CD4-positive, alpha-beta T cell treated with Interleukin-6 at 100 ng/mL for 8 hours (primary cell): ENCODE measurements around the gene PPP6C.
"Not testable (repeated sequence)": the region's sequence is repeated elsewhere in the genome, so short reads cannot be mapped to it uniquely, and the experiment has no call there.

Experiments
- DNase-seq: peaks from one replicate; pipeline ENCODE4 v3.0.0-alpha.2; 2020; ENCODE audit warnings: mixed read lengths, low spot score

Gene PPP6C

DNA sequence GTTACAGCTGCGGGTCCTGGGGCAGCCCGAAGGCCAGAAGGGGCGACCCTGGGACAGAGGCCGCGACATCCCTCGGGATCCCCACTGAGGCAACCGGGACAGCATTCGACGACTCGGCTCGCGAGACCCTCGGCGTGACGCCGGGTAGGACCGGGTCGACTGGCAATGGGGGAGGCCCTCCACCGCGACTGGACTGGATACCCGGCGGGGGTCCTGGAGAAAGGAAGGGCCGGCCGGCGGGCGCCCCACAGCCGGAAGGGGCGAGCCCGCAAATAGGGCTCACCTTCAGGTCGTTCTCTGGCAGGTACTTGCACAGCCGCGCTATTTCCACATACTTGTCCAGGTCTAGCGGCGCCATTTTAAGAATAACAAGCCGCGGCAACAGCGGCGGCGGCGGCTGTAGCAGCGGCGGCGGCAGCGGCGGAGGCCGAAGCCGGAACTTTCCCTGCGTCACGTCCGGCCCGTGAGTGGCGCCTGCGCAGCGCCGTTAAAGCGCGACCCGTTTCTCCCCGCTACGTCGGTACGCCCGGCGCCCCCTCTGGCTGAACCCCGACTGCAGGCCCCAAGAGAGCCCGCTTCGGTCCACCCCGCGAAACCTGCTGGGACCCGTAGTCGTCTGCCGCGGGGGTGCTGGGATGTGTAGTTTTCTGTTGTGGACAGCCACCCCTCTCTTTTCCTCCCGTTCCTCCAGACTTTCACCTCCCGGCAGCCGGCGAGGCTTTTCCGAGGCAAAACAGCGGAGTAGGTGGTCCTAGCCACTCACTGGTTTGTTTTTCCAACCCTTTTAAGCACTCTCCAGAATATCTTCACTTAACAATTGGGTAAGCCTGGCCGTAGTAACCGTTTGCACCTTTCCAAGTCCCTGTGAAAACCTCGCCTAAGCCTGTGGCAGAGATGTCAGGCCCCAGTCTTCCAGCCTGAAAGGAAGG is at the start of gene PPP6C:
TSS of gene PPP6C (minus strand) at position 443 of the 929 bp plus-strand sequence. CDS start at position 358, 85 bp downstream.
- peak; percentile 96 for DNase-seq

GRCh38 chr9:125238915-125239446 is 49.4 kb upstream of the PPP6C start:
- no peak for DNase-seq

DNA sequence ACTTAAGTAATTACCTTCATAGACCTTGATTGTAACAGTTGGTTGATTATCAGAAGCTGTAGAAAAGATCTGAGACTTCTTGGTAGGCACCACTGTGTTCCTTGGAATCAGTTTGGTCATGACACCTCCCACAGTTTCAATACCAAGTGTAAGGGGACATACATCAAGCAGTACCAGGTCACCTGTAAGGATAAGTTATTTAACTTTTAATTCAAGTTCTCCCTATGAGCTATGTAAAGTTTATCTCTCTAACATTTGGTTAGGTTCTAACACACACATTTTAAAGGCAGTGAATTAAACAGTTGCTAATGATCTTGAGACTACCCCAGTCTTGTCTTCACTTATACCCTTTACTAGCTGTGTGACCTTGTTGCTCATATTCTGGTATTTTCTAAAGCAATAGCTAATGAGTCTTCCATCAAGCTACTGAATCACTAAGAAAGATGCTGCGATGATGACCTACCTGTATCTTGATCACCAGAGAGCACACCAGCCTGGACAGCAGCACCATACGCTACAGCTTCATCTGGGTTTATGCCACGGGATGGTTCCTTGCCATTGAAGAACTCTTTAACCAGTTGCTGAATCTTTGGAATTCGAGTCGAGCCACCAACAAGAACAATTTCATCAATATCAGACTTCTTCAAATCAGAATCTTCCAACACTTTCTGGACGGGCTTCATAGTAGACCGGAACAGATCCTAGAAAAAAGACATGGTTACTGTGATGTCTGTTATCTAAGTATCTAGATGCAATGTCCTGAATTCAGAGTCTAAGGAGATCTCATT is 48.7 kb upstream of the PPP6C start:
- no peak for DNase-seq

GRCh38 chr9:125236520-125237159 is 47.0 kb upstream of the PPP6C start:
- DNase-seq: not testable (repeated sequence)

DNA sequence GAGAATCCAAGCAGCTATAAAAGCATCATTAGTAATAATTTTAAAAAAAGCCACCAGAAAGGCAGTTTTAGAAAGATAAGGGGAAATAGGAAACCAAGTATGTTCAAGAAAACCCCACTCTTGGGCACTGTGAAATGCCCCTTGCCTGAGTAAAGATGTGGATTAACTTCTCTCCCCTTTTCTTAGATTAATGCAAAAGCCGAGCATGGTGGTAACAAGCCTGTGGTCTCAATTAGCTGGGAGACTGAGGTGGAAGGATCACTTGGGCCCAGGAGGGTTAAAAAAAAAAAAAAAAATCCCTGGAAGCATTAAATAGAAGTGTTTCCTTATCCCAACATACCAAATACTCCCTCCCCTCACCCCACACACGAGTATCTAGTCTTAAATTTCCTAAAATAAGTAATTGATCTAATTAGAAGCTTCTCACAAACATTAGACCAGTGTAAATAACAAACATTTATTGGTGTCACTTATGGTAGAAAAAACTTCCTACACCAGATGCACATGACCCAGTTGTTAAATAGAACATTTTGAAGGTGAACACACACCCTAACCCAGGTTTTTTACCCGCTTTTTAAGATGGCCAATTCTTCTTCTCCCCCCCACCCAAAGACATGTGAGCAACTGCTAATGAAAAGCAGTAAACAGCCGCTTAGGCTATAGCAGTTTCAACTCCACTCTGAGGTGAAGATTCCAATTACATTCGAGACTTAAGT is 46.4 kb upstream of the PPP6C start:
- no peak for DNase-seq

DNA sequence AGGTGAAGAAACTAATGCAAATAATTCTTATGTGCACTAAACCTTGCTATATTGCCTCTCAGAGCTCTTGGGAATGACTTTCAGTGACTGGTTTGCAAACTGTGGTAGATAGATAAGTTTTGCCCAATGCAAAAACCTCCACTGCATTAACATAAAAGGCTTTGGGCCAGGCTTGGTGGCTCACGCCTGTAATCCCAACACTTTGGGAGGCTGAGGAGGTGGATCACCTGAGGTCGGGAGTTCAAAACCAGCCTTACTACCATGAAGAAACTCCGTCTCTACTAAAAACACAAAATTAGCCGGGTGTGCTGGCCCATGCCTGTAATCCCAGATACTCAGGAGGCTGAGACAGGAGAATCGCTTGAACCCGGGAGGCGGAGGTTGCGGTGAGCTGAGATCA is 44.5 kb upstream of the PPP6C start:
- DNase-seq: not testable (repeated sequence)

GRCh38 chr9:125233678-125234077 is 44.1 kb upstream of the PPP6C start:
- DNase-seq: no peak

DNA sequence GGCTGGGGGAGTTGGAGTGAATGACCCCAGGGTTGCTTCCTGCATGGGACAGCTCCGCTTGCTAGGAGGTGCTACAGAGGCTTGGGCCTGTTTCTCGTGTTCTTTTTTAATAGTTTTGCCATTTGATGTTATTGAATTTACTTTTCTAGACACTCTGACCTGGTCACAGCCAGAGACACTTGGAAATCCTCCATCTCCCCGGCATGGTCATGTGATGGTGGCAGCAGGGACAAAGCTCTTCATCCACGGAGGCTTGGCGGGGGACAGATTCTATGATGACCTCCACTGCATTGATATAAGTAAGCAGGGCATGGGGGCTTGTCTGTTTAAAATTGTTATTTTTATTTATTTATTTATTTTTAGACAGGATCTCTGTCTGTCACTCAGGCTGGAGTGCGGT is 38.2 kb upstream of the PPP6C start:
- DNase-seq: no peak

DNA sequence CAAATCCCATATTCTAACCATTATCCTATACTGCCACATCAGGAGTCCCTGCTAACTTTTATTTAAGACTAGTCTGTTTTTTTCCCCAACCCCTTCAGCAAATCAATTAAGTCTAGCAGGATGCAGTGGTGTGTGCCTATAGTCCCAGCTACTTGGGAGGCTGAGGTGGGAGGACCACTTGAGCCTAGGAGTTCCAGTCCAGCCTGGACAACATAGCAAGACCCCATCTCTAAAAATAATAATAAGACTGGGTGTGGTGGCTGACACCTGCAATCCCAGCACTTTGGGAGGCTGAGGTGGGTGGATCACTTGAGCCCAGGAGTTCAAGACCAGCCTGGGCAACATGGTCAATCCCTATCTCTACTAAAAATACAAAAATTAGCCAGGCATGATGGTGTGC is 35.3 kb upstream of the PPP6C start:
- DNase-seq: not testable (repeated sequence)

DNA sequence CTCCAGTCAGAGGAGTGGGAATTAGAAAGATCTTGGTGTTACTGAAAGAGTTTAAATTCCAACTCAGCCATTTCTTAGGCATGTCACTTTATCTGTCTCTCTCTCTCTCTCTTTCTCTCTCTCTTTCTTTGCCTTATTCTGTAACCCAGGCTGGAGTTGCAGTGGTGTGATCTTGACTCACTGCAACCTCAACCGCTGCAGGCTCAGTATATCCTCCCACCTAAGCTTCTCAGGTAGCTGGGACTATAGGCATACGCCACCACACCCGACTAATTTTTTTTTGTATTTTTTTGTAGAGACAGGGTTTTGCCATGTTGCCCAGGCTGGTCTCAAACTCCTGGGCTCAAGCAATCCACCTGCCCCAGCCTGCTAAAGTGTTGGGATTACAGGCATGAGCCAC is 29.0 kb upstream of the PPP6C start:
- DNase-seq: no peak

DNA sequence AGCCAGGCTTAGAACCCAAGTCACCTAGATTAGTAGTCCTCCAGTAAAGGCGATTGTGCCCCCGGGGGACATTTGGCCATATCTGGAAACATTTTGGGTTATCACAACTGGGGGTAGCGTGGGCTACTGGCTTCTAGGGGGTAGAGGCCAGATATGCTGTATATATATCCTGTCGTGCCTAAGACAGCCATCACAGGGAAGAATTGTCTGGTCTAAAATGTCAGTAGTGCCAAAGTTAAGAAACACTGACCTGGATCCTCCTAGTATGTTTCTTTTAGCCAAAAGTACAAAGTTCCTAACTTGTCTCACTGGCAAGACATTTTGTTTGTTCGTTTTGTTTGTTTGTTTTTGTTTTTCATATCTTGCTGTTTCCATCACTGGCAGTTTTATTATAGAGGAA is 24.6 kb upstream of the PPP6C start:
- no peak for DNase-seq

GRCh38 chr9:125204477-125204876 is 14.9 kb upstream of the PPP6C start:
- no peak for DNase-seq

DNA sequence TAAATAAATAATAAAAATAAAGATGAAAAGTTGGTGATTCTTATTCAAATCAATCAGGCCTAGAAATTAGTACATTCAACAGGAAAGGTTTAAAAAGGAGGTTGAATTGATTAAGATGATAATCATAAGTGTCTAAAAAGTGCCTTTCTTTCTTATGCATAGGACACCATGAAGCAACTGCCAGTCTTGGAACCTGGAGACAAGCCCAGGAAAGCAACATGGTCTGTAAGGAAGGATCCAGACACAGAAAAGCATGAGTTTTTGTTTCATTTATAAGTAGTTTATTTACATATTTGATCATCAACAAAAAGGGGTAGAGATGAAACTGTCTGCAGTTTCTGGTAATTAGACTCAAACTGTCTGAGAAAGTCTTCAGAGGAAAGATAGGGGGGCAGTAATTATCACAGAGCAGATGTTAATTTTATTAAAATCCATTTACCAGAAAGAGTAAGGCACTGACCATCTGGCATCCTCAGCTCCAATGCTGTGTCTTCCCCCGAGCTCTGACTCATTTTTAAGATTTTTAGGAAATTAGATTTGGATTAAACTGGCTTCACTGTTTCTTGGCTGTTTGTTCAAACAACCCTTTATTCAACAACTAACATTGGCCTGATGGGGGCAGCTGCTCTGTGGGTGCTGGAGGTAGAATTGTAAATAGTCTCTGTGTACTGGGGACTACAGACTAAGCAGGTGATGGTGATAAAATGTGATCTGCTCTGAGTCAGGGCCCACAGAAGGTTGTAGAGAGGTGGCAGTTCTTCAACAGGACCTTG is 13.4 kb upstream of the PPP6C start:
- DNase-seq: no peak

GRCh38 chr9:125200216-125201047 is 10.8 kb upstream of the PPP6C start, which contains the start of gene RABEPK:
Gene RABEPK, plus strand, starts transcription at chr9:125200542. Its CDS starts 2,472 bp downstream, at chr9:125203014.
- peak; percentile 85 for DNase-seq

DNA sequence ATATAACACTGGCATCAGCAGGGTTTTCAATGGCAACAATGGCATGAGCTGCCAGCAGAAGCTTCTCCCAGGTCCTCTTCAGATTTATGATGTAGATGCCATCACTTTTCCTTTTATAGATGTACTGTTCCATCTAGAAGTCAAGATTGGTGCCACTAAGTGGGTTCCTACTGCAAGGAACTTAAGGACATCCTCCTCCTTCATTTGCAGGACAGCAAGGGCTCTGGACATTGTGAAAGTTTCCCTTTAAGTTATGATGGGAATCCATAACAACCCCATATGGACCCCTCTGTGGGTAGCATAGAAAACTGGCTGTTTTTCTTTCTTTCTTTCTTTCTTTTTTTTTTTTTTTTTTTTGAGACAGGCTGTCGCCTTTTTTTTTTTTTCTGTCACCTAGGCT is 6.0 kb upstream of the PPP6C start:
- not testable (repeated sequence) for DNase-seq

GRCh38 chr9:125194466-125194865 is 4.9 kb upstream of the PPP6C start:
- DNase-seq: not testable (repeated sequence)

DNA sequence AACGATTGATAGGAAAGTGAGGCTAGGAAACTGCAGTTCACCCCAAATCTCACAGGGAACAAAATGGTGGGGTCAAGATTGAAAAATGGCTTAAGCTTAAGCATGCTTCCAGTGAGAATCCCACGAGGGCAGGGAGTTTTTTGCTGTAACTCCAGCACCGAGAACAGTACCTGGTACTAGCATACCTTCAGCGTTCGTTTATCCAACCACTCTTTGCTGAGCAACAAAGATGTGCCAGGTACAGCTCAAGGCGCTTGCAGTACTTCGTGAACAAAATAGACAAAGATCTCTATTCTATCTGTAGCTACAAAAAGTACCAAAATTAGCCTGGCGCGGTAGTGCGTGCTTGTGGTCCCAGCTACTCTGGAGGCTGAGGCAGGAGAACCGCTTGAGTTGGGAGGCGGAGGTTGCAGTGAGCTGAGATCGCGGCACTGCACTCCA is 778 bp upstream of the PPP6C start:
- DNase-seq: no peak

DNA sequence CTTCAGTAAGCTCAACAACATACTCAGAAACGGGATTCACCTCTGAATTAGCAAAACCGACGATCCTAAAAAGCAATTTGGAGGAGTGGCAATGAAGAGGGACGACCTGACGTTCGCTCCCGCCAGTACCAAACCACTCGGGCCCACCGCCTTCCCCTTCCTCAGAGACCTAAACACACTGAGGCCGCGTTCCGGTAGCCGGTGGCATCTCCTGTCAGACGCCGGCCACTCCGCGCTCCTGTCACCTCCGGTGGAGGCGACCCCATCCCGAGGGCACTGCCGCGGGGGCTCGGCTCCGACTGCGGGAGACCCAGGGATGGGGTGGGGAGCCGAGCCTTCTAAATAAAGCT is 617 bp downstream of the PPP6C start:
- DNase-seq: peak; percentile 5

- no peak for DNase-seq
These were observed 6.0 kb downstream of the PPP6C start for GRCh38 chr9:125183561-125183960.

DNA sequence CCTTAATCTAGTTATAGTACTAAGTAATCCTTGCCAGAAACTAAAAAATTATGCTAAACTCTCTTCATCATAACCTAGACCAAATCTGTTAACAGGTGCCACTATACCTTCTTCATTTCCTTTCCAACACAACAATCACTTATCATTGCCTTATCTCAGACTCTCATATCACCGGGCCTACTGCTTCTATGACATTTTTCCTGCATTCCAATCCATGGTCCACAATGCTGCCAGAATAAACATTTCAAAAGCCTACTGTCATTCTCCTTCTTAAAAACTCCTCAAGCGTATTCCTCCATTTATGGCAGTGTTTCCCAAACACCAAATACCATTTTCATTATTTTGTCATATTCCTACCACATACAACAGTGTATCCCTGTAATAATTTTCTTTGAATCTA is 6.5 kb downstream of the PPP6C start:
- no peak for DNase-seq
